ENCODE measurements around the gene CALR3.
"Not testable (repeated sequence)": the region's sequence is repeated elsewhere in the genome, so short reads cannot be mapped to it uniquely, and the experiment has no call there.

The CALR3 gene

DNA sequence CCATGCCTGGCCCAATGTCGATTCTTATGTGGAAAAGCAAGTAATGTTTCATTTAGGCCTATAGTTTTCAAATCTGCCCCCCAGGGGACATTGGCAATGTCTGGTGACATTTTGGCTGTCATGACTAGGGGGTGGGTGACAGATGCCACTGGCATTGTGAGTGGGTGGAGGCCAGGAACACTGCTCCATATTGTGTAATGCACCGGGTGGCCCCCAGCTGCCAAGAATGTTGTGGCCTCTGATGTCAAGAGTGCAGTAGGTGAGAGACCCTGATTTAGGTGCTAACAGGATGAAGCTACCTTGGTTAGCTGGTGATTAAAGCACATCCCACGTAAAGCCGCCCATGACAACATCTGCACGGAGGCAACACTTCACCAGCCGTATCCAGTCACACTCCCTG lies 11.0 kb upstream of the CALR3 start:
- no peak overlapping the region for H3K4me3 ChIP-seq (ENCODE audit: low read length)
- no peak for DNase-seq (ENCODE audit: low read depth, low spot score)

DNA sequence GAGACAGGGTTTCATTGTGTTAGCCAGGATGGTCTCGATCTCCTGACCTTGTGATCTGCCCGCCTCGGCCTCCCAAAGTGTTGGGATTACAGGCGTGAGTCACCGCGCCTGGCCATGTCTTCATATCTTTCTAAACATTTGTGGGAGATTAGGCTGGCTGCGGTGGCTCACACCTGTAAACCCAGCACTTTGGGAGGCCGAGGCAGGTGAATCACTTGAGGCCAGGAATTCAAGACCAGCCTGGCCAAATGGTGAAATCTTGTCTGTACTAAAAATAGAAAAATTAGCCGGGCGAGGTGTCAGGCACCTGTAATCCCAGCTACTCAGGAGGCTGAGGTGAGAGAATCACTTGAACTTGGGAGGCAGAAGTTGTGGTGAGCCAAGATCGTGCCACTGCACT lies 10.2 kb upstream of the CALR3 start:
- H3K4me3 ChIP-seq (ENCODE audit: low read length); DNase-seq (ENCODE audit: low read depth, low spot score): not testable (repeated sequence)

DNA sequence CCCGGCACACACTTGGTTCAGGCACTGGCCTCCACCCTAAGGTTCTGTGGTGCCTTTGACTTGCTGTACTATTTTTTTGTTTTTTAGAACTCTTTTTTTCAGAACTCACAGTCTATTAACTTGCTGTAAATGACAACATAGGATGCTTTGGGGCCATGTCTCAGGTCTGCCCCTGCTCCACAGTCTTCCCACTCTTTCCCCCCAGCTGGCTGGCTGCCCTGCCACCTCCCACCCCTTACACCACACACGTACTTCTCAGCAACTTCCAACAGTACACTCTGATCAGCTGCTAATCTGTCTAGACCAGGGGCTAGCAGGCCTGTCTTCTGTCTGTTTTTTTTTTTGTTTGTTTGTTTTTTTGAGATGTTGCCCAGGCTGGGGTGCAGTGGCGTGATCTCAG lies 8.3 kb upstream of the CALR3 start:
- no peak for DNase-seq (ENCODE audit: low read depth, low spot score)
- no peak overlapping the region for H3K4me3 ChIP-seq (ENCODE audit: low read length)

DNA sequence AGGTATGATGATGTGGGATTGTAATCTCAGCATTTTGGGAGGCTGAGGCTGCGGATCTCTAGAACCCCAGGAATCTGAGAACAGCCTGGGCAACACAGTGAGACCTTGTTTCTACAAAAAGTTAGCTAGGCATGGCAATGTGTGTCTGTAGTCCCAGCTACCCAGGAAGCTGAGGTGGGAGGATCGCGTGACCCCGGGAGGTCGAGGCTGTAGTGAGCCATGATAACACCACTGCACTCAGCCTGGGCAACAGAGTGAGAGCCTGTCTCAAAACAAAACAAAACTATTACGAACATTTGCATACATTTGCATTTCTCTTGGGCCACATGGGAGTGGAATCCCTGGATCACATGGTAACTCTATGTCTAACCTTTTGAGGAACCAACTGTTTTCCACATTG lies 1.9 kb upstream of the CALR3 start:
- DNase-seq (ENCODE audit: low read depth, low spot score) = no peak
- no peak overlapping the region for H3K4me3 ChIP-seq (ENCODE audit: low read length)

DNA sequence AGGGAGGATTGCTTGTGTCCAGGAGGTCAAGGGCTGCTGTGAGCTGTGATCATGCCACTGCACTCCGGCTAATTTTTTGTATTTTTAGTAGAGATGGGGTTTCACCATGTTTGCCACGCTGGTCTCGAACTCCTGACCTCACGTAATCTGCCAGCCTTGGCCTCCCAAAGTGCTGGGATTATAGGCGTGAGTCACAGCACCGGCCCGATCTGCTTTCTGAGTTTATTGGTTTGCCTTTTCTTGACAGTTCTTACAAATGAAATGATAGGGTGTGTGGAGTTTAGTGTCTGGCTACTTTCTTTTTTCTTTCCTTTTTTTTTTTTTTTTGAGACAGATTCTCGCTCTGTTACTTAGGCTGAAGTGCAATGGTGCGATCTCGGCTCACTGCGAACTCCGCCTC lies 1.1 kb upstream of the CALR3 start:
- H3K4me3 ChIP-seq (ENCODE audit: low read length) = peak overlapping the region; percentile 88
- DNase-seq (ENCODE audit: low read depth, low spot score) = no peak

DNA sequence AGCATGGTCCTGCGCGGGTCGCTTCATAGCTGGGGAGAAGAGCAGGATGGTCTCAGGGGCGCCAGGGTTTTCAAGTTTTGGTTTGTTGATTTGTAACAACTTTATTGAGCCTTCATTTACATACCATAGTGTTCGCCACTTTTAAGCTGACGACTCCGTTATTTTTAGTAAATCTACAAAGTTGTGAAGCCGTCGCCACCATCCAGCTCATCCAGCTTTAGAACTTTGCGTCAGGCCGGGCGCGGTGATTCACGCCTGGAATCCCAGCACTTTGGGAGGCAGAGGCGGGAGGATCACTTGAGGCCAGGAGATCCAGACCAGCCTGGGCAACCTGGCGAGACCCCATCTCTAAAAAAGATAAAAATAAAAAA lies 631 bp upstream of the CALR3 start:
- peak overlapping the region; percentile 88 for H3K4me3 ChIP-seq (ENCODE audit: low read length)
- DNase-seq (ENCODE audit: low read depth, low spot score) = no peak

DNA sequence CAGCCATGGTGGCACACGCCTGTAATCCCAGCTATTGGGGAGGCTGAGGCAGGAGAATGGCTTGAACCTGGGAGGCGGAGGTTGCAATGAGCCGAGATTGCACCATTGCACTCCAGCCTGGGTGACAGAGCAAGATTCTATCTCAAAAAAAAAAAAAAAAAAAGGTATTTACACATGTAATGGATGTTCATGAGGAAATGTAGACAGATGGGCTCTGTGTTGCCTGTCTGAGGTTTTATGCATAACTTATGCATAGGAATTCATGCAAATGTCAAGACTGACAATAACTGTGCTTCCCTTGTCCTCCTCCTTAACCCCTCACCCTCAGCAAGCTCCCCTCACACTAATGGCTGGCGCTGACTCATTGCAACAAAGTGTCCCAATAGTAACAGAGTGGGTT lies 9.5 kb downstream of the CALR3 start:
- not testable (repeated sequence) for DNase-seq (ENCODE audit: low read depth, low spot score); H3K4me3 ChIP-seq (ENCODE audit: low read length)

DNA sequence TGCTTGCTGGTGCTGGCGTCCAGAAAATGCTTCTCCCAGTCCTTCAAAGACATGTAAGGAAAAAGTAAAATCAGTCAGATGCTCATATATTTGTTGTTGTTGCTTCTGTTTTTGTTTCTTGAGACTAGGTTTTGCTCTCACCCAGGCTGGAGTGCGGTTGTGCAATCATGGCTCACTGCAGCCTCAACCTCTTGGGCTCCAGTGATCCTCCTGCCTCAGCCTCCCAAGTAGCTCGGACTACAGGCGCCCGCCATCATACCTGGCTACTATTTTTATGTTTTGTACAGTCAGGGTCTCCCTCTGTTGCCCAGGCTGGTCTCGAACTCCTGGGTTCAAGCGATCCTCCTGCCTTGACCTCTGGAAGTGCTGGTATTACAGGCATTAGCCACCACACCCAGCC lies 13.2 kb downstream of the CALR3 start:
- DNase-seq (ENCODE audit: low read depth, low spot score) = no peak
- H3K4me3 ChIP-seq (ENCODE audit: low read length) = no peak overlapping the region

DNA sequence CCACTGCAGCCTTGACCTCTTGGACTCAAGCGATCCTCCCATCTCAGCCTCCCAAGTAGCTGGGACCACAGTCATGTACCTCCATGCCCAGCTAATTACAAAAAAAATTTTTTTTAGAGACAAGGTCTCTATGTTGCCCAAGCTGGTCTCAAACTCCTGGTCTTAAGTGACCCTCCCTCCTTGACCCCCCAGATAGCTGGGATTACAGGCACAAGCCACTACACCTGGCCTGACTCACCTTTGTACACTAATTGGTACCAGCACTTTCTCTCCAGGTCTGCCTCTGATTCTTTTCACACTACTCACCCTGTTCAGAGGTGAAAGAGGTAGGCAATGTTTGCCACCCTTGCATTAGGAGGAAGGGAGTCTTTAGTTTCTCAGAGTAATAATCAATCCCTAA lies 18.7 kb downstream of the CALR3 start:
- no peak for DNase-seq (ENCODE audit: low read depth, low spot score)
- no peak overlapping the region for H3K4me3 ChIP-seq (ENCODE audit: low read length)

DNA sequence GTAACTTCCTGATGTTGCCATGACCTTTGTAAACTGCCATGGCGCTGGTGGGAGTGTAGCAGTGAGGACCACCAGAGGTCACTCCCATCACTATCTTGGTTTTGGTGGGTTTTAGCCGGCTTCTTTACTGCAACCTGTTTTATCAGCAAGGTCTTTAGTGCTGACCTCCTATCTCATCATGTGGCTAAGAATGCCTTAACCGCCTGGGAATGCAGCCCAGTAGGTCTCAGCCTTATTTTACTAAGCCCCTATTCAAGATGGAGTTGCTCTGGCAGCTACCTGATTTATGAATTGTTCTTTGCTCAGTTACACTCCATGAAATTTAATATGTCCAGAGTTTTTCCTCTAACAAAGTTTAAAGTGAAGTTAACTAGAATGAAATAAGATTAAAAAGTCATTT lies 19.6 kb downstream of the CALR3 start:
- H3K4me3 ChIP-seq (ENCODE audit: low read length) = no peak overlapping the region
- DNase-seq (ENCODE audit: low read depth, low spot score) = no peak

DNA sequence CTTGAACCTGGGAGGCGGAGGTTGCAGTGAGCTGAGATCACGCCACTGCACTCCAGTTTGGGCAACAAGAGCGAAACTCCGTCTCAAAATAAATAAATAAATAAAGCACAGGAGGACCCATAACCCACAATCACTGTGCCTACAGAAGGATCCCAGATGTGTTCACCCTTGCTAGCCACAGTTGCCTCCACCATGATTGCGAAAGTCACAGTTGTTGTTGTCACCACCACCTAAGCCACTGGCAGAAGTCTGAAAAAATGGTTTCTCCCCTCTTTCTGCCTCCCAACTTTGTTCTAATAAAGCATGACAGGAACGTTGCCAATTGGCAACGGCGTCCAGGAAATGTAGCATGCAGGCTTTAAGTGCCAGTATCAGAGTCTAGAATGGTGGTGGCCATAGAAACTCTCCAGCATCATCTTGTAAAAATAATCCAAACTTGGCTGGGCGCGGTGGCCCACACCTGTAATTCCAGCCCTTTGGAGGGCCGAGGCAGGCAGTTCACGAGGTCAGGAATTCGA lies 22.0 kb downstream of the CALR3 start:
- no peak for DNase-seq (ENCODE audit: low read depth, low spot score)
- no peak overlapping the region for H3K4me3 ChIP-seq (ENCODE audit: low read length)

DNA sequence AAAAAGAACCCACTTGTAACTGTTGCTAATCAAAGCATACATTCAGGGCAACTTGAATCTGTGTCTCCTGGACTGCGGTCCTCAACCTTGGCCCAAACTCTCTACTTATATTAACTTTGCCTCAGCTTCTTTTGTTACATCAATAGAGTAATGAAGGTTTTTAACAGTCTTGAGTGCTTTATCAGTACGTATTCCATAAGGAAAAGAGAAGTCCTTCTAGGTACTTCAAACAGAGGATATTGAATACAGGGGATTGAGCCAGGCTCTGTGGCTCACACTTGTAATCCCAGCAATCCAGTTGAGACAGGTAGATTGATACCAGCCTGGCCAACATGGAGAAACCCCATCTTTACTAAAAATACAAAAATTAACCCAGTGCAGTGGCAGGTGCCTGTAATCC lies 23.0 kb downstream of the CALR3 start:
- DNase-seq (ENCODE audit: low read depth, low spot score) = no peak

DNA sequence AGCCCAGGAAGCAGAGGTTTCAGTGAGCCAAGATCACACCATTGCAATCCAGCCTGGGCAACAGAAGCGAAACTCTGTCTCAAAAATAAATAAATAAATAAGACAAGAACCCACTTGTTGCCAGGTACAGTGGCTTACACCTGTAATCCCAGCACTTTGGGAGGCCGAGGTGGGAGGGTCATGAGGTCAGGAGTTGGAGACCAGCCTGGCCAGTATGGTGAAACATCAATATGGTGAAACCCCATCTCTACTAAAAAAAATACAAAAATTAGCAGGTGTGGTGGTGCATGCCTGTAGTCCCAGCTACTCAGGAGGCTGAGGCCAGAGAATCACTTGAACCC lies 23.4 kb downstream of the CALR3 start:
- peak overlapping the region; percentile 79 for H3K4me3 ChIP-seq (ENCODE audit: low read length)
- DNase-seq (ENCODE audit: low read depth, low spot score) = not testable (repeated sequence)

More for the DNA sequence above, 23.0 kb downstream of the CALR3 start:
- no peak overlapping the region for H3K4me3 ChIP-seq (ENCODE audit: low read length)

DNA sequence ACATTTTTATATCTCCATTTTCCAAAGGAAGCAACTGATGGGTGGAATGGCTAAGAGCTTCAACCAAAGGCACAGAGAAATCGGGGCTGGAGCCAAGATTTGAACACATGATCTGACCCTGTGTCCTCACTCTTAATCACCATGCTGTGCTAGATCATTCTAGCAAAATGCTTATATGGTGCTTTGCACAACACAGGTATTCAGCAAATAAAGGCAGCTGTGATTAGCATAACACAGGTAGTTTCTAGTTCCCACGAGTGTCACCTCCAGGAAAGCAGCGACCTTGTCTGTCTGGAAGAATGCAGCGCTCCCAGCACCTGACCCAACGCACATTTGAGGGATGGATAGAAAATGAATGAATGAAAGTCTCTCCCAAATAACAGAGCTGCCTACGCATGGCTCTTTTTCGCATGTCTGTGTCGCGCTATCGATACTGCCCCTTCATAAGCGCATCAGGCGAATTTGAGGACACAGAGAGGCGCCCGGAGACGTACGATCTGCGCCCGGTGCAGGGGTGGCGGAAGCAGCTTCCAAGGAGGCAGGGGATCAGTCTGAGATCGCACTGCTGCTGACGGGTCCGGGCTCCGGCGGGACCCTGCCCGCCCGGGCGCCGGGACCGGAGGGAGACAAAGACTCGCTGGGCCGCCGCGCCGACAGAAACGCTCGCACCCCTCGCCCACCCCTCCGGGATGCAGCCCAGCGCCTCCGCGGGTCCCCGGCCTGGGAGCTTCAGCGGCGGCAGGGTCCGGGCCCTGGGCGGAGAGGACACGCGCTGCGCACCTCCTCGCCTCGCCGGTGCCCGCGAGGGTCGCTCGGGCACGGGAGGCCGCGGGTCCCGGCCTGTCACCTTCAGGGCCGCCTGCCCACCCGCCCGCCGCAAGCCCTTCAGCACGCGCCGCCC lies 24.8 kb downstream of the CALR3 start:
- peak overlapping the region; percentile 70 for H3K4me3 ChIP-seq (ENCODE audit: low read length)
- no peak for DNase-seq (ENCODE audit: low read depth, low spot score)

DNA sequence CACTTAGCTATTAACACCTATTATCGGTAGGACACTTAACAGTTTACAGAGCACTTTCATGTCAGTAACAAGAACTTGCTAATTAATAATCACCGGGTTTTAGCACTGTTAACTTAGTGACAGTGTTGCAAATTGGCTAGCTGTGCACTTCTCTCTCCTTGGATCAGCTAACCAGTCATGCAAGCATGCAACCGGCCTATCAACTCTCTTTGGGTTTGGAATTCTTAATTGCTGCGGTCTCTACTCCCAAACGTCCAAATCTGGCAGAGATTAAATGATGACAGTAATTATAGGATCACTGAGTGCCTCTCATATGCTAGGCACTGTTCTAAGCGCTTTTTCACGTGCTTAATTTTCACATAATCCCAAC lies 25.4 kb downstream of the CALR3 start:
- DNase-seq (ENCODE audit: low read depth, low spot score) = no peak
- peak overlapping the region; percentile 70 for H3K4me3 ChIP-seq (ENCODE audit: low read length)

DNA sequence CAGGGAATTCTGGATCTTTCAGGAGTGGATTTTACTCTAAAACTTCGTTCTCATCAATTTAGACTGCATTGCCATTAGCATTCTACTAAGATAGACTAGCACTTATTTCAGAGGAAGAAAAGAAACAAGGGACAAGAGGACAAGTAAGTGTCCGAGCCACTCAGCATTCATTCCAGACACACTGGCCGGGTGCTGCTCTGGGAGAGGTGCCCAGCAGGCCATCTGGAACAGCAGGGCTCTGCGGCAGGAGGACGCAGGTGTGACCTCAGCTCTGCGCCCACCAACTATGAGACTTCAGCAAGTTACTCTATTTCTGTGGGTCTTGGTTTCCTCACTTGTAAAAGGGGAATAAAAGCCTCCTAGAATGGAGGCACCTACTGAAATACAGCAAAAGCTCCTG lies 28.4 kb downstream of the CALR3 start:
- H3K4me3 ChIP-seq (ENCODE audit: low read length) = no peak overlapping the region
- DNase-seq (ENCODE audit: low read depth, low spot score) = no peak

DNA sequence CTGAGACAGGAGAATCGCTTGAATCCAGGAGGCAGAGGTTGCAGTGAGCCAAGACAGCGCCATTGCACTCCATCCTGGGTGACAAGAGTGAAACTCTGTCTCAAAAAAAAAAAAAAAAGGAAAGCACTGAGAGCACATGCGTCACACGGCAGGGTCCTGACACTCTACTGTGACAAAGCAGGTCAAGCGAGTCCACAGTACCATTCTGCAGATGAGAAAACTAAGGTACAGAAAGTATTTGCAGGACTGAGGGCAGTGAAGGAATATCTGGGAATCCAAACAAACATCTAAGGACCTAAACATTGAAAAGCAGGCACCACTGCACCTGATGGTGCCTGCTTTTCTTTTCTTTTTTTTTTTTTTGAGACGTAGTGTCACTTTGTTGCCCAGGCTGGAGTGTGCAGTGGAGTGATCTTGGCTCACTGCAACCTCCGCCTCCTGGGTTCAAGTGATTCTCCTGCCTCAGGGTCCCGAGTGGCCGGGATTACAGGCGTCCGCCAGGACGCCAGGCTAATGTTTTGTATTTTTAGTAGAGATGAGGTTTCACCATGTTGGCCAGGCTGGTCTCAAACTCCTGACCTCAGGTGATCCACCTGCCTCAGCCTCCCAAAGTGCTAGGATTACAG lies 29.1 kb downstream of the CALR3 start:
- not testable (repeated sequence) for H3K4me3 ChIP-seq (ENCODE audit: low read length); DNase-seq (ENCODE audit: low read depth, low spot score)

DNA sequence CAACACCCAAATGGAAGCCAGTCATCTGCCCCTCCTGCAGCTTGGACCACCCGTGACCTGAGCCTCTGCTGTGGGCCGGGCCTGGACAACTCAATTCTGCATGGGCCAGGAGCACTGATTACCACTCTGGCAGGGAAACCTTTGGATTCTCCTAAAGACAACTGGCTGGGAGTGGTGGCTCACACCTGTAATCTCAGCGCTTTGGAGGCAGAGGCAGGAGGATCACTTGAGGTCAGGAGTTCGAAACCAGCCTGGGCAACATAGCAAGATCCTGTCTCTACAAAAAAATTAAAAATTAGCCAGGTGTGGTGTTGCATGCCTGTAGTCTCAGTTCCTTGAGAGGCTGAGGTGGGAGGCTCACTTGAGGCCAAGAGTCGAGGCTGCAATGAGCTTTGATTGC lies 30.7 kb downstream of the CALR3 start:
- no peak overlapping the region for H3K4me3 ChIP-seq (ENCODE audit: low read length)
- no peak for DNase-seq (ENCODE audit: low read depth, low spot score)

DNA sequence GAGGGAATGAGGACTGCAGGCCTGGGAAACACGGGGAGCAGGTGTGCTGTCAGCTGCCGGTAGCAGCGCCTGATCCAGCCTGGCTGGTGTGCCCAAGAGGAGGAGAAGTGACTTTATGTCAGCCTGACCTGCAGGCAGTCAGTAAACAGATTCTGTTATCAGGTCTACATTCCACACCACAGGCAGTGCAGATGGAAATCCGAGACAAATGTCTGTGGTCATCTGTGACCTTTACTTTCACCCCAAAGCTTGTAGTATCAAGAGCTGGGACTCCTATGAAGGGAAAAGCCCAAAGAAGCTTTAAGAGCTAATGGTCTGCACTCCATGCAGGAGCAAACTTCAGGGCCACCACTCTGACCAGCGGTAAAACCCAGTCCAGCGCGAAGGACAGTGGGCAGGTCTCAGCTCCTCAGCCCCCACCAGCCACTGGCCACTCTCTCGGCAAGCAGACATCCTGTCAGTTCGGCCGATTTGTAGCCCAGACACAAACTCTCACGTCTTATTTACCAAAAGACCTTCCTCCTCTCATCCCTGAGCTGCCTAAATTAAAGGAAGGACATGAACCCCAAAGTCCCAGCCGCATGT lies 31.9 kb downstream of the CALR3 start:
- H3K4me3 ChIP-seq (ENCODE audit: low read length) = no peak overlapping the region
- no peak for DNase-seq (ENCODE audit: low read depth, low spot score)

DNA sequence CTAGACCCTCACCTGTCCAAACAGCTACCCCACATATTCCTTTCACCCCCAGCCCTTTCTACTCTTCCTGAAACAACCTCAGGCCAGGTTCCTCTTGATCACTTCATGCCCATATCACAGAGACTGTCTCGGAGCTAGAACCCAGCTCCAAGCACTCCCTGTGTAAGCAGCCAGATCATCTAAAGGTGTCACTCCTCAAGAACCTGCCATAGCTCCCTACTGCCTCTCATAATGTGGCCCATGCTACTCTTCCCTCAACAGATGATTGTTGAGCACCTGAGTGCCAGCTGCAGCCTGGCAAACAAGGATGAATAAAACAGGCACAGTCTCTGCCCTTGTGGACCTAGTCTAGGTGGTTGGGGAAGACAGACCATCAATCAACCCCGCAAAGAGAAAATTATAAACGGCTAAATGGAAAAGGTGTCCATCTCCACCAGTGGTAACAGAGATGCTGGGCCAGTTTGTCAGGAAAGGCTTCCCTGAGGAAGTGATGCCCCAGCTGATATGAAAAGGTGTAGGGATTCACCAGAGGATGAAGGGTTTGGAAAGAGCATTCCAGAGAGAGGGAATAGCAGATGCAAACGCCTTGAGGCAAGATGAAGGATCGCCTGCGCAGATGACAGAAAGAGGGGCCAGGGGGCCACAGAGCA lies 32.5 kb downstream of the CALR3 start:
- H3K4me3 ChIP-seq (ENCODE audit: low read length) = no peak overlapping the region

More for the DNA sequence above, 32.5 kb downstream of the CALR3 start:
- DNase-seq (ENCODE audit: low read depth, low spot score) = no peak

Measured in Jurkat, Clone E6-1 (cell line).